Progenitor cell of endocrine pancreas (in vitro differentiated cells): ENCODE data around the gene CDC42EP2. TPM values are rescaled to one million over a fixed set of nuclear protein-coding genes. Genes with fewer than 3 reads are reported as not detected.

ENCODE experiments used
- DNase-seq: peaks from one replicate; pipeline ENCODE4 v3.0.0; 2021; ENCODE audit warnings: low spot score; ENCODE audit not compliant: unreplicated experiment
- H3K27ac Mint-ChIP-seq: 2 replicates; pipeline ENCODE4 v1.8.0; 2021; ENCODE audit warnings: mild to moderate bottlenecking, moderate library complexity, mixed read lengths
- H3K27me3 Mint-ChIP-seq: 2 replicates; pipeline ENCODE4 v1.8.0; 2021; ENCODE audit warnings: mixed read lengths
- H3K36me3 Mint-ChIP-seq: 2 replicates; pipeline ENCODE4 v1.8.0; 2022; ENCODE audit warnings: mixed read lengths; ENCODE audit not compliant: insufficient read depth
- H3K4me1 Mint-ChIP-seq: 2 replicates; pipeline ENCODE4 v1.8.0; 2021; ENCODE audit warnings: low read depth, mixed read lengths
- H3K4me3 Mint-ChIP-seq: 2 replicates; pipeline ENCODE4 v1.8.0; 2021; ENCODE audit warnings: low read depth, mild to moderate bottlenecking, moderate library complexity, mixed read lengths
- H3K9me3 Mint-ChIP-seq: 2 replicates; pipeline ENCODE4 v1.8.0; 2021; ENCODE audit warnings: low read depth, mixed read lengths
- CTCF ChIP-seq: fragments of 200-600 bp; sonication (generic); IDR thresholded peaks from one replicate; pipeline ENCODE4 v1.5.0; 2021; ENCODE audit warnings: antibody characterized with exemption, mild to moderate bottlenecking; ENCODE audit not compliant: unreplicated experiment
- total RNA-seq: library from RNA; stranded (reverse); gene quantifications from 2 replicates; pipeline ENCODE4 v1.2.1, GENCODE V29; 2021

Gene CDC42EP2
- total RNA-seq, 1 donor from 2014 or later: 5.9 TPM

GRCh38 chr11:65298131-65298535, 16.5 kb upstream of the CDC42EP2 start:
- H3K36me3 Mint-ChIP-seq: peaks cover 12% of the 10 kb centered on the region
- peaks cover 15% of the 10 kb centered on the region for H3K4me1 Mint-ChIP-seq
- no peak overlapping the region for H3K27ac Mint-ChIP-seq
- no peaks in the 10 kb centered on the region for H3K9me3 Mint-ChIP-seq
- TF ChIP-seq CTCF: no peak
- H3K4me3 Mint-ChIP-seq: no peak overlapping the region
- DNase-seq: no peak
- no peaks in the 10 kb centered on the region for H3K27me3 Mint-ChIP-seq

- Mint-ChIP-seq H3K36me3 (peaks cover 12% of the 10 kb centered on the region), H3K27ac (no peak overlapping the region), H3K9me3 (no peaks in the 10 kb centered on the region), H3K27me3 (no peaks in the 10 kb centered on the region), H3K4me3 (no peak overlapping the region), H3K4me1 (peaks cover 15% of the 10 kb centered on the region)
- TF ChIP-seq CTCF: no peak
- no peak for DNase-seq
Measured at GRCh38 chr11:65298655-65299179, 15.9 kb upstream of the CDC42EP2 start.

- Mint-ChIP-seq H3K27ac (no peak overlapping the region), H3K27me3 (no peaks in the 10 kb centered on the region), H3K36me3 (peaks cover 3% of the 10 kb centered on the region), H3K4me1 (peaks cover 29% of the 10 kb centered on the region), H3K4me3 (no peak overlapping the region), H3K9me3 (no peaks in the 10 kb centered on the region)
- DNase-seq: no peak
- no peak for TF ChIP-seq CTCF
Measured at GRCh38 chr11:65300621-65301275, 13.9 kb upstream of the CDC42EP2 start.

GRCh38 chr11:65301491-65302329, 13.0 kb upstream of the CDC42EP2 start:
- TF ChIP-seq CTCF: no peak
- DNase-seq: peak; percentile 39
- Mint-ChIP-seq H3K27me3 (no peaks in the 10 kb centered on the region), H3K9me3 (no peaks in the 10 kb centered on the region), H3K27ac (peak overlapping the region; percentile 34), H3K4me1 (peaks cover 34% of the 10 kb centered on the region), H3K36me3 (peaks cover 1% of the 10 kb centered on the region), H3K4me3 (no peak overlapping the region)

- peaks cover 5% of the 10 kb centered on the region for H3K27me3 Mint-ChIP-seq
- DNase-seq: no peak
- peaks cover 39% of the 10 kb centered on the region for H3K4me1 Mint-ChIP-seq
- H3K36me3 Mint-ChIP-seq: no peaks in the 10 kb centered on the region
- TF ChIP-seq CTCF: no peak
- H3K4me3 Mint-ChIP-seq: no peak overlapping the region
- H3K27ac Mint-ChIP-seq: no peak overlapping the region
- H3K9me3 Mint-ChIP-seq: no peaks in the 10 kb centered on the region
Measured at GRCh38 chr11:65303555-65303954, 11.1 kb upstream of the CDC42EP2 start.
